Activated naive CD4-positive, alpha-beta T cell treated with anti-CD3 and anti-CD28 coated beads, Interleukin-2, amount 50 U/mL, for 24 hours (primary cell): ENCODE measurements around the gene PPIH.
"Not testable (repeated sequence)": the region's sequence is repeated elsewhere in the genome, so short reads cannot be mapped to it uniquely, and the experiment has no call there.

Experiments used
- H3K27ac Mint-ChIP-seq: one replicate; pipeline ENCODE4 v1.8.0; 2021; ENCODE audit warnings: mild to moderate bottlenecking, mixed read lengths
- H3K27me3 Mint-ChIP-seq: one replicate; pipeline ENCODE4 v1.8.0; 2021; ENCODE audit warnings: mixed read lengths
- H3K36me3 Mint-ChIP-seq: one replicate; pipeline ENCODE4 v1.8.0; 2021; ENCODE audit warnings: mixed read lengths
- H3K4me1 Mint-ChIP-seq: one replicate; pipeline ENCODE4 v1.8.0; 2021; ENCODE audit warnings: mixed read lengths
- H3K4me3 Mint-ChIP-seq: one replicate; pipeline ENCODE4 v1.8.0; 2021; ENCODE audit warnings: mild to moderate bottlenecking, mixed read lengths
- H3K9me3 Mint-ChIP-seq: one replicate; pipeline ENCODE4 v1.8.0; 2021; ENCODE audit warnings: mixed read lengths

PPIH gene

GRCh38 chr1:42657981-42658876 lies at the start of gene PPIH:
TSS of gene PPIH (plus strand) at chr1:42658423. CDS start at chr1:42658447, 24 bp downstream.
- Mint-ChIP-seq H3K4me1 (peaks cover 37% of the 10 kb centered on the region), H3K27me3 (no peaks in the 10 kb centered on the region), H3K36me3 (peaks cover 13% of the 10 kb centered on the region), H3K9me3 (no peaks in the 10 kb centered on the region), H3K4me3 (peak within 1 kb of the TSS; percentile 99), H3K27ac (peak within 1 kb of the TSS; percentile 97)

- Mint-ChIP-seq H3K27me3 (no peaks in the 10 kb centered on the region), H3K27ac (no peak overlapping the region), H3K4me3 (no peak overlapping the region), H3K9me3 (no peaks in the 10 kb centered on the region), H3K4me1 (no peaks in the 10 kb centered on the region), H3K36me3 (peaks cover 5% of the 10 kb centered on the region)
These were observed 44.5 kb upstream of the PPIH start for GRCh38 chr1:42613803-42614131.

- no peak overlapping the region for H3K27ac Mint-ChIP-seq
- no peaks in the 10 kb centered on the region for H3K9me3 Mint-ChIP-seq
- peaks cover 5% of the 10 kb centered on the region for H3K36me3 Mint-ChIP-seq
- H3K4me1 Mint-ChIP-seq, result no peaks in the 10 kb centered on the region
- H3K27me3 Mint-ChIP-seq, result no peaks in the 10 kb centered on the region
- H3K4me3 Mint-ChIP-seq, result no peak overlapping the region
These were observed 39.4 kb upstream of the PPIH start for GRCh38 chr1:42618866-42619265.

GRCh38 chr1:42620307-42620706 lies 37.9 kb upstream of the PPIH start:
- no peak overlapping the region for H3K4me3 Mint-ChIP-seq
- H3K36me3 Mint-ChIP-seq, result no peaks in the 10 kb centered on the region
- no peaks in the 10 kb centered on the region for H3K4me1 Mint-ChIP-seq
- no peak overlapping the region for H3K27ac Mint-ChIP-seq
- no peaks in the 10 kb centered on the region for H3K9me3 Mint-ChIP-seq
- H3K27me3 Mint-ChIP-seq, result no peaks in the 10 kb centered on the region

GRCh38 chr1:42621180-42621579 lies 37.0 kb upstream of the PPIH start:
- not testable (repeated sequence) for H3K4me1 Mint-ChIP-seq, H3K27me3 Mint-ChIP-seq, H3K36me3 Mint-ChIP-seq, H3K4me3 Mint-ChIP-seq, H3K9me3 Mint-ChIP-seq, H3K27ac Mint-ChIP-seq

- H3K4me3 Mint-ChIP-seq, H3K9me3 Mint-ChIP-seq, H3K27me3 Mint-ChIP-seq, H3K27ac Mint-ChIP-seq, H3K4me1 Mint-ChIP-seq, H3K36me3 Mint-ChIP-seq: not testable (repeated sequence)
These were observed 31.0 kb upstream of the PPIH start for GRCh38 chr1:42627205-42627604.

- Mint-ChIP-seq H3K9me3 (no peaks in the 10 kb centered on the region), H3K36me3 (peaks cover 4% of the 10 kb centered on the region), H3K4me1 (no peaks in the 10 kb centered on the region), H3K27me3 (no peaks in the 10 kb centered on the region), H3K27ac (no peak overlapping the region), H3K4me3 (no peak overlapping the region)
These were observed 19.1 kb upstream of the PPIH start for GRCh38 chr1:42639116-42639515.

- H3K27me3 Mint-ChIP-seq, result no peaks in the 10 kb centered on the region
- no peak overlapping the region for H3K27ac Mint-ChIP-seq
- H3K4me3 Mint-ChIP-seq, result no peak overlapping the region
- no peaks in the 10 kb centered on the region for H3K9me3 Mint-ChIP-seq
- no peaks in the 10 kb centered on the region for H3K4me1 Mint-ChIP-seq
- H3K36me3 Mint-ChIP-seq, result peaks cover 13% of the 10 kb centered on the region
These were observed 12.2 kb upstream of the PPIH start for GRCh38 chr1:42646056-42646455.

GRCh38 chr1:42657201-42657600 lies 1.0 kb upstream of the PPIH start:
- H3K27ac Mint-ChIP-seq, result peak overlapping the region; percentile 97
- H3K36me3 Mint-ChIP-seq, result peaks cover 12% of the 10 kb centered on the region
- no peaks in the 10 kb centered on the region for H3K27me3 Mint-ChIP-seq
- no peaks in the 10 kb centered on the region for H3K9me3 Mint-ChIP-seq
- H3K4me1 Mint-ChIP-seq, result peaks cover 37% of the 10 kb centered on the region
- peak overlapping the region; percentile 99 for H3K4me3 Mint-ChIP-seq

- no peaks in the 10 kb centered on the region for H3K27me3 Mint-ChIP-seq
- H3K4me1 Mint-ChIP-seq, result peaks cover 37% of the 10 kb centered on the region
- H3K27ac Mint-ChIP-seq, result peak overlapping the region; percentile 69
- H3K4me3 Mint-ChIP-seq, result peak overlapping the region; percentile 99
- no peaks in the 10 kb centered on the region for H3K9me3 Mint-ChIP-seq
- peaks cover 17% of the 10 kb centered on the region for H3K36me3 Mint-ChIP-seq
These were observed 684 bp downstream of the PPIH start for GRCh38 chr1:42658877-42659337.

- peak overlapping the region; percentile 64 for H3K27ac Mint-ChIP-seq
These were observed 2.8 kb downstream of the PPIH start for GRCh38 chr1:42660907-42661500.

GRCh38 chr1:42669936-42670335 lies 11.7 kb downstream of the PPIH start:
- Mint-ChIP-seq H3K9me3 (no peaks in the 10 kb centered on the region), H3K36me3 (peaks cover 12% of the 10 kb centered on the region), H3K27ac (no peak overlapping the region), H3K4me3 (no peak overlapping the region), H3K4me1 (no peaks in the 10 kb centered on the region), H3K27me3 (no peaks in the 10 kb centered on the region)

More at GRCh38 chr1:42660907-42661500, 2.8 kb downstream of the PPIH start:
- H3K27me3 Mint-ChIP-seq, result no peaks in the 10 kb centered on the region
- H3K4me1 Mint-ChIP-seq, result peaks cover 37% of the 10 kb centered on the region
- H3K9me3 Mint-ChIP-seq, result no peaks in the 10 kb centered on the region
- peak overlapping the region; percentile 99 for H3K4me3 Mint-ChIP-seq
- peaks cover 17% of the 10 kb centered on the region for H3K36me3 Mint-ChIP-seq

GRCh38 chr1:42670425-42670824 lies 12.2 kb downstream of the PPIH start:
- no peak overlapping the region for H3K4me3 Mint-ChIP-seq
- no peaks in the 10 kb centered on the region for H3K27me3 Mint-ChIP-seq
- no peaks in the 10 kb centered on the region for H3K4me1 Mint-ChIP-seq
- no peaks in the 10 kb centered on the region for H3K9me3 Mint-ChIP-seq
- no peak overlapping the region for H3K27ac Mint-ChIP-seq
- H3K36me3 Mint-ChIP-seq, result peaks cover 12% of the 10 kb centered on the region

- H3K36me3 Mint-ChIP-seq, result peaks cover 9% of the 10 kb centered on the region
- no peak overlapping the region for H3K27ac Mint-ChIP-seq
- H3K9me3 Mint-ChIP-seq, result no peaks in the 10 kb centered on the region
- H3K4me1 Mint-ChIP-seq, result peaks cover 3% of the 10 kb centered on the region
- H3K4me3 Mint-ChIP-seq, result no peak overlapping the region
- no peaks in the 10 kb centered on the region for H3K27me3 Mint-ChIP-seq
These were observed 16.0 kb downstream of the PPIH start for GRCh38 chr1:42674214-42674613.

GRCh38 chr1:42674682-42675081 lies 16.5 kb downstream of the PPIH start:
- Mint-ChIP-seq H3K9me3 (no peaks in the 10 kb centered on the region), H3K27ac (no peak overlapping the region), H3K4me1 (peaks cover 3% of the 10 kb centered on the region), H3K4me3 (no peak overlapping the region), H3K36me3 (peaks cover 9% of the 10 kb centered on the region), H3K27me3 (no peaks in the 10 kb centered on the region)

- Mint-ChIP-seq H3K4me1 (peaks cover 11% of the 10 kb centered on the region), H3K36me3 (peaks cover 8% of the 10 kb centered on the region), H3K4me3 (no peak overlapping the region), H3K27ac (no peak overlapping the region), H3K27me3 (no peaks in the 10 kb centered on the region), H3K9me3 (no peaks in the 10 kb centered on the region)
These were observed 17.2 kb downstream of the PPIH start for GRCh38 chr1:42675467-42675866.
